Kidney tubule cell (primary cell): ENCODE data around the gene ZEB2.
"Not testable (repeated sequence)": the region's sequence is repeated elsewhere in the genome, so short reads cannot be mapped to it uniquely, and the experiment has no call there.

Experiments
- DNase-seq: peaks from one replicate; pipeline ENCODE4 v3.0.0-alpha.2; 2018; ENCODE audit warnings: low spot score

ZEB2 gene

DNA sequence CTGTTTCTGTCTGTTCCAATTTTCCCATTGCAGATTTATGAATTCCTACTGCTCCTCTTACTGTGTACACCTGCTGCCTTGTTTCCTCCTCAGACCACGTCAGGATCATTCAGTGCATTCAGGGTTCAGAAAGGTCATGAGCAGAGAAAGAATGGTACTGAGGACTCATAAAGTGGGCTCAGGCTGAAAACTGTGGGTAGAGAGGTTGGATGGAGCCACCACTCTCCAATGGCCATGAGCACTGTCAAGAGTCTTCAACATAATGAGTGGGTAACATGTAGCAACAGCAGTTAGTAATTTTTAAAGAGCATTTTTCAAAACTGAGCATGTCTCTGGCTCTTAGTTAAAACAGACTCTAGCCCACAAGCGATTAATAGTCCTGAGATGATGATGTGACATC is 138.2 kb downstream of the ZEB2 start:
- DNase-seq = no peak

DNA sequence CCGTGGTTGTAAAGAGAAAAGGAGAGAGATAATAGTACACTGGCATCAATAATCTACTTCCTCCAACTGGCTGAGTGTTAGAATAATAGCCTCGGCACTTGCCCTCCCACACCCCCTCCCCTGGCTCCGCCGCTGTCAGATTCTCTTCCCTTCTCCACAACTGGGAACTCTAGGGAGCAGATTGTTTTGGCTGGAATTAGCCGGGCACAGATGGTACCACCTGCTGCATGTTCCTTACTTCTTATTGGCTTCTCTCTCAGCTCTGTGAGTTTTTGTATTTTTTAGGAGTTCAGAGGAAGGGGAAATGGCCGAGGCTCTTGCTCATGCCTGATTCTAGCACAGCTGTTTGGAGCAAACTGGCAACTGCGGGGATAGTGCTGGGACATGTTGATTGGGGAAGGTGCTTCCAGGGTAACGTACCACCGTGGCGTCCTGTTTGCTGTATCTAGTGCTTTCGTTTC is 140.0 kb downstream of the ZEB2 start:
- DNase-seq = no peak

- DNase-seq = no peak
Observed at GRCh38 chr2:144378551-144378950, 141.4 kb downstream of the ZEB2 start.

- DNase-seq = peak; percentile 56
Observed at GRCh38 chr2:144377914-144378313, 142.0 kb downstream of the ZEB2 start.

DNA sequence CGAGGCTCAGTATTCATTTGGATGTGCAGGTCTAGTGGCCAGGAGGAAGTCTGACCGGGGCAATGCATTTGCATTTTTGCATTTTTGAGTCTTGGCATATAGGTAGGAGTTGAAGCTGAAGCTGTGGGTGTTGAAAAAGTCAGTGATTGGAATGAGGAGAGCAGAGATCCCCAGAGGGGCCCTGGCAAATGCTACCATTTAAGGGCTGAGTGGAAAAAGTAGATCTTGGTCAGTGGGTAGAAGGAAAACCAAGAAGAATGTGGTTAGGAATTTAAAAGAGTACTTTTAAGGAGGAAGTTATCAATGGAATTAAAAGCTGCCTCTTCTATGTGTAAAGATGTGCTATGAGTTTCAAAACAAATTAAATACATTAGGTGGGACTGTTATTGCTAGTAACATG is 143.0 kb downstream of the ZEB2 start:
- DNase-seq = no peak

DNA sequence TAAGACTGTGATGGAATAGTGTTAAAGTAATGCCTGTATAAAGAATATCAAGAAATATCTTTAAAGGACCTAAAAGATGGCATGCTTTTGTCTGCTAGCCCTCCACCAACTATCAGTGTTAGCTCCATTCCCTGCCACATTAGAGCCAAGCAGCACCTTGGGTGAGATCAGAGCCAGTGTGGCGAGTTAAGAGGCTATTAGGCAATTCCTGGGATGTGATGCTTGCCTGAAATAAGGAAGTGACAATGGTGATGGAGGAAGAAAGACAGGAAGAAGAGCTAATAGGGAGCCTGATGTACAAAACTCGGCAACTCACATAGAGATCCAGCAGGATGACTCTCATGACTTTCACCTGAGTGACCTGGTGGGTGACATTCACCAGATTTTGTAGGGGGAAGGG is 143.5 kb downstream of the ZEB2 start:
- no peak for DNase-seq

DNA sequence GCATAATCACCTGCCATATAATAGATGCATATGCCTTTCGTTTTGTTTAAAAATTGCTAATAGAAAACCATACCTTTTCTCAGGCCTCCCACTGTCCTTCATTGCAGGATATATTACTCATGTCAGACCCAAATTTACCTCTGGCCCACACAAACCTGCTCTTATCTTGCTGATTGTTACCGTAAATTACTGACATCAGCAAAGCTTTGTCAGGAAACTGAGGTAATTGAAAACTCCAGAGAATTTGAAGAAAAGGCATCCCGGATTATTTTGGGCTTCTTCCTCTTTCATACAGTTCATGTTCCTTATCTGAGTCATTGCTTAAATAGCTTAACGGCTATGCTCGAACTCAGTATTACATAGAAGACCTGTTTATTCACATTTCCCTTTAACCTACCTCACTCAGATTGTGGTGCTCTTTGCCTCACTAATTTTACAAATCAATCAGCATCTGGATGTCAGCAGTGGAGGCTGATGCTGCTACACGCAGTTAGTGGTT is 145.7 kb downstream of the ZEB2 start:
- peak; percentile 58 for DNase-seq

- no peak for DNase-seq
Observed at GRCh38 chr2:144372410-144373080, 147.4 kb downstream of the ZEB2 start.

DNA sequence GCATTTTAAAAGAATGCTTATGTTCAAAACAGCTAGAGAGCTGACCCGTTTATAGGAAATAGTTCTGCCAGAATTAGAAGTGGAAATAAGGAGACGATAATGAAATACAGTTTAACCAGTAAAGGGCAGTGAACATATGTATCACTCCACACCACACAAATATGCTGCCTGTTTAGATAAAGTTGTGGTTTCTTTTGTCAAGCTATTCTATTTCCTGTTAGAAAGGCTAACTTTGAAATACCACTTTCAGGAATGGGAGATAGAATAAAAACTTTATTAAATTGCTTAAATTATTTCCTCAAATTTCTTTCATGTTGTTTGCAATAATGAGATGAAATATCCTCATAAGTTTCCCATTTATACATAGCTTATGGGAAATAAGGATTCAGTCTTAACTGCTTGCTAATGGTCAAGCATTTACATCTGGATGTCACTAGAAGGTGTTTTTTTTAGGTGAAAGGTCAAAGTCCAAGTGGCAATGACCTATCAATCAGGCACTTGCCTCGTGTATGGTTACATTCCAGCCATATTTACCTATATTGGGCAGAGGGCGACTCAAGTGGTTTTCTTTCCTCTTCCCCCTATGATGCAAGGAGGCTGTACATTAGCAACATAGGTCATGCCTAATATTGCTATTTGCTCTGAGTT is 148.9 kb downstream of the ZEB2 start:
- no peak for DNase-seq

DNA sequence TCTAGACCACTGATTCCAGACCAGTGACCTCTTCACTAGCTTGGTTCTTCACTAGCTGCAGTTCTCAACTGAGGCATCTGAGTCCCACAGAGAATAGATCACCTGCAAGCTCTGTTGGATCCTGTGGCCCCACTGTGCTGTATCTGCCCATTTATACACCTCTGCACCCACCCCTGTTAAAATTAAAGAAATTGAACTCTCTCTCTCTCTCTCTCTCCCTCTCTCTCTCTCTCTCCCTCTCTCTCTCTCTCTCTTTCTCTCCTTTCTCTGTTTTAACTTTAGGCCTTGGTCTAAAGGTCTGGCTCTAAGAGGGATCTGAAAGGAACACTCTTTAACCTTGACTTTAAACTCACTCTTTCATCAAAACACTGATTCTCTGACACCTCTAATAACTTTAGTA is 150.5 kb downstream of the ZEB2 start:
- DNase-seq = no peak

DNA sequence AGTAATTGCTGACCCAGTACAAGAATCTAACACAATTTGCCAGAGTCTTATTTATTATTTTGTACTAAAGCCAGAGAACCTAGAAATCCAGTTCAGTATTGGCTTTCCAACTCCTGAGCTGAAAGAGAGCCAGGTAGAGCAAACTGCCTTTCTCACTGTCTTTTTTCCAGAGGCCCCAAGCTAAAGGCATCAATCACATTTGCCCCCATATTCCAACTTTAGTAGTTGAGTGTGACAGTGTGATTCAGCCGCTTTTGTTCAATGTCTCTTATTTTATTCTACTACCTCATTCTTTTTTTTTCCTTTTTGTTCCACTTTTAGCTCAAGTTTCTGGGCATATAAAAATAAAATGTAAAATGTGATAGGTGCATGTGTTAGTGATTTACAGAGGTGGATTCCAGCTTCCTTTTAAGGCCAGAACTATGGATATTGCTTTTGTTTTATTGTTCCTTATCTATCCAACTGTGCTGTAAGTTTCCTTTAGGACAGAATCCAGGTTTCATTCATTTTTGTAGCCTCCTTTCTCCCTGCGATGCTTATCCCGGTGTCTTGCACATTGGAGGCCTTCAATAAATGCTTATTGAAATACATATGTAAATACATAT is 153.0 kb downstream of the ZEB2 start:
- no peak for DNase-seq

- DNase-seq = peak; percentile 87
Observed at GRCh38 chr2:144364944-144365738, 154.8 kb downstream of the ZEB2 start.

- not testable (repeated sequence) for DNase-seq
Observed at GRCh38 chr2:144364247-144364646, 155.7 kb downstream of the ZEB2 start.

GRCh38 chr2:144362401-144362800 is 157.5 kb downstream of the ZEB2 start:
- DNase-seq = no peak

GRCh38 chr2:144361742-144362141 is 158.2 kb downstream of the ZEB2 start:
- DNase-seq = no peak

DNA sequence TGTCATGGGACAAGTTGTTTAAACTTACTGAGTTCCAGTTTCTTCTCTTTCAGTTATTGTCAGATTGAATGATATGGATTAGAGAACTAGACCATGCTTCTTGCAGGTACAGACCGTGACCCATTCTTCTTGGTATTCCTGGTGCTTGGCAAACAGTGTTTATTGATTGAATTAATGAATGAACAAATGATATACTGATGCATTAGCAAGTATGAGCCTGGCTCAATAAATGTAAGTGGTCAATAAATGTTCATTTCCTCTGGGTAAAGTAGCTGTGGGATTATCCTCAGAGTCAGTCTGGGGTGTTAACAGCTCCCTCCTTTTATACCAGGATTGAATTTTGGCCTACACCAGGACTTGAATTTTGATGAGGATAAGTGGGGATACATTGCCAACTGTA is 160.2 kb downstream of the ZEB2 start:
- DNase-seq = no peak

GRCh38 chr2:144358979-144359541 is 160.9 kb downstream of the ZEB2 start:
- peak; percentile 79 for DNase-seq

DNA sequence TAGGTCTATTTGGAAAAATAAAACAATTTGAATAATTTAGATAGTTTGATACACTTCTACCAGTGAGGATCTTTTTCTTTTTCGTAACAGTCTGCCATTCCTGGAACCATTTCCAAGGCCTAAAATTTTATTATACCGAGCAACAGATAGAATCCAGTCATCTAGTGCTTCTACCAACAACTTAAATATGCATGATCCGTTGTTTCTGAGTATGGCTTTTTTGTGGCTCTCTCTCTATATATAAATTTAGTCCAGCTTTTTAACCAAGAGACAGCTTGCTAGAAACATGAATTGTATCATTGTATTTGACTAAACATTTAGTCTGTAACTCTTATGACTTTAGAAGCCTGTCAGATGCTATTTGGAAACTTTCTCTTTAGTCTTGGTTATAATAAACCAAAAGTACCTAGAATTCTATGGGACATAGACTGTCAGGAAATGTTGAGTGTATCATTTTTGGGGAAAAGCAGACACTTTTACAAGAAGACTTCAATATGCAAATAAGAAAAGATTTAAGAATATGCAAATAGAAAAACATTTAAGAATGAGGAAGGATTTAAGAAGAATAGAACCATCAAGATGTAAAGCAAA is 161.4 kb downstream of the ZEB2 start:
- no peak for DNase-seq

- peak; percentile 99 for DNase-seq
Observed at GRCh38 chr2:144357623-144358373, 162.1 kb downstream of the ZEB2 start.

DNA sequence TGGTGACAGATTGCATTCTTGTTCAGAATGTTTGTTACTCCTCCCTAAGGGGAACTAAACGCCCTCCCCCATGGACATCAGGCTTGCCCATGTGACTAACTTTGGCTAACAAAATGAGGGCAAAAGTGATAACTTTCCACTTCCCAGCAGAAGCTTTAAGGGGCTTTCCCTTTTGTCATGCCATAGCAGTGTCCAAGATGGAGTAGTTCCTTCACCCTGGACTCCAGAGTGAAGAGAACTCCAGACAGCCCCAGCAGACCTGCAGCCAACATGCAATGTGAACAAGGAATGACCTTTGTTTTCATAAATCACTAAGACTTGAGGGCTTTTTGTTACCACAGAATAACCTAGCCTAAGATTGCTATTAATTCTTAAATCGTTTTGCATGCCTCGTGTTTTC is 163.5 kb downstream of the ZEB2 start:
- no peak for DNase-seq

- peak; percentile 31 for DNase-seq
Observed at GRCh38 chr2:144354953-144355352, 165.0 kb downstream of the ZEB2 start.
